Fibroblast of lung (primary cell): ENCODE data around the gene GEN1. TPM values are rescaled to one million over a fixed set of nuclear protein-coding genes. Genes with fewer than 3 reads are reported as not detected.

Experiments
- DNase-seq, 2 donors: peaks; one replicate each; pipeline versions ENCODE4 v3.0.0 to v3.0.0-alpha.2; 2010; ENCODE audit warnings: low read depth in 2 of 2
- H2AFZ ChIP-seq: 2 replicates; pipeline ENCODE4 v1.5.1; 2012; ENCODE audit warnings: low read length, control low read depth, inconsistent platforms
- H3K27ac ChIP-seq: 2 replicates; pipeline ENCODE4 v1.5.1; 2011; ENCODE audit warnings: low read length, control low read depth; ENCODE audit not compliant: insufficient read depth
- H3K27me3 ChIP-seq: 2 replicates; pipeline ENCODE4 v1.5.1; 2011; ENCODE audit warnings: mild to moderate bottlenecking, low read length; ENCODE audit not compliant: control insufficient read depth, insufficient read depth
- H3K36me3 ChIP-seq: 2 replicates; pipeline ENCODE4 v1.5.1; 2011; ENCODE audit warnings: low read length; ENCODE audit not compliant: control insufficient read depth, insufficient read depth
- H3K4me1 ChIP-seq: 2 replicates; pipeline ENCODE4 v1.5.1; 2011; ENCODE audit warnings: low read length; ENCODE audit not compliant: control insufficient read depth, insufficient read depth; ENCODE audit errors: extremely low read depth
- H3K4me2 ChIP-seq: 2 replicates; pipeline ENCODE4 v1.5.1; 2011; ENCODE audit warnings: low read length, control low read depth; ENCODE audit not compliant: insufficient read depth; ENCODE audit errors: extremely low read depth
- H3K4me3 ChIP-seq, 4 experiments: fragments of 200-600 bp in 1 of 4; sonication (generic) in 1 of 4; replicated peaks in 1 of 4; 2 replicates each; pipeline ENCODE4 v1.5.1; 2011 to 2016; ENCODE audit warnings: low read length in 4 of 4, low read depth in 3 of 4, mild to moderate bottlenecking in 3 of 4, control low read depth in 2 of 4, inconsistent platforms in 1 of 4, mixed read lengths in 1 of 4; ENCODE audit not compliant: insufficient read depth in 1 of 4; ENCODE audit errors: control extremely low read depth in 1 of 4
- H3K79me2 ChIP-seq: 2 replicates; pipeline ENCODE4 v1.5.1; 2012; ENCODE audit warnings: mild to moderate bottlenecking, low read length, inconsistent platforms; ENCODE audit not compliant: control insufficient read depth, insufficient read depth
- H3K9ac ChIP-seq: 2 replicates; pipeline ENCODE4 v1.5.1; 2011; ENCODE audit warnings: mild to moderate bottlenecking, low read length, control low read depth; ENCODE audit not compliant: insufficient read depth
- H3K9me3 ChIP-seq: 2 replicates; pipeline ENCODE4 v1.5.1; 2012; ENCODE audit warnings: low read depth, low read length; ENCODE audit not compliant: control insufficient read depth, insufficient read depth
- H4K20me1 ChIP-seq: 2 replicates; pipeline ENCODE4 v1.5.1; 2011; ENCODE audit warnings: low read length; ENCODE audit not compliant: control insufficient read depth, insufficient read depth; ENCODE audit errors: extremely low read depth
- CTCF ChIP-seq, 2 donors: IDR thresholded peaks in 1 of 2; conservative IDR thresholded peaks in 1 of 2; 1 replicate in 1 of 2; 2 replicates in 1 of 2; pipeline ENCODE4 v1.5.1; 2011 to 2012; ENCODE audit warnings: low read length in 2 of 2, control low read depth in 1 of 2, inconsistent platforms in 1 of 2, low read depth in 1 of 2, mild to moderate bottlenecking in 1 of 2
- EZH2 ChIP-seq: IDR thresholded peaks from 2 replicates; pipeline ENCODE4 v1.5.1; 2012; ENCODE audit warnings: low read length, control low read depth, mild to moderate bottlenecking; ENCODE audit errors: missing control alignments
- polyA plus RNA-seq, 2 donors: library from polyadenylated mRNA; depleted of rRNA in 1 of 2; stranded (reverse) in 1 of 2; unstranded in 1 of 2; fragments of >200 nt; gene quantifications; 2 replicates each; pipeline ENCODE4 v1.2.1, GENCODE V29; 2011 to 2012; ENCODE audit warnings: missing spikeins in 1 of 2
- total RNA-seq: library from RNA; depleted of rRNA; stranded (reverse); fragments of >200 nt; gene quantifications from 2 replicates; pipeline ENCODE4 v1.2.1, GENCODE V29; 2014

The GEN1 gene
- total and polyA plus RNA-seq, 2 donors (not counting 1 experiment from before 2014, with no cell fraction given) = 5.0 to 5.6 TPM

GRCh38 chr2:17795309-17795708, 41.4 kb downstream of the GEN1 start:
- no peak overlapping the region for H2AFZ ChIP-seq
- no peak overlapping the region for H3K9ac ChIP-seq
- no peak overlapping the region for H3K27ac ChIP-seq
- H3K4me1 ChIP-seq = peaks cover 4% of the 10 kb centered on the region
- no peak overlapping the region for H3K4me3 ChIP-seq
- no peaks in the 10 kb centered on the region for H3K9me3 ChIP-seq
- no peaks in the 10 kb centered on the region for H3K36me3 ChIP-seq
- H4K20me1 ChIP-seq = no peaks in the 10 kb centered on the region
- no peak for DNase-seq
- TF ChIP-seq EZH2 (no peak), CTCF (conservative IDR thresholded peaks at IDR 0.05 in 1 of 2, IDR thresholded peaks at IDR 0.05 in 1 of 2; ENCODE audit: low read depth in 1 of 2, low read length in 2 of 2) (no peak)
- no peak overlapping the region for H3K4me2 ChIP-seq
- H3K27me3 ChIP-seq = peaks cover 2% of the 10 kb centered on the region
- H3K79me2 ChIP-seq = no peaks in the 10 kb centered on the region

GRCh38 chr2:17798338-17798737, 44.4 kb downstream of the GEN1 start:
- DNase-seq = no peak
- Histone ChIP-seq H3K4me2 (no peak overlapping the region), H3K27ac (no peak overlapping the region), H4K20me1 (no peaks in the 10 kb centered on the region), H2AFZ (no peak overlapping the region), H3K9me3 (no peaks in the 10 kb centered on the region), H3K4me3 (no peak overlapping the region), H3K79me2 (no peaks in the 10 kb centered on the region), H3K36me3 (no peaks in the 10 kb centered on the region), H3K4me1 (no peaks in the 10 kb centered on the region), H3K9ac (no peak overlapping the region), H3K27me3 (peaks cover 2% of the 10 kb centered on the region)
- no peak for TF ChIP-seq EZH2
- TF ChIP-seq CTCF (conservative IDR thresholded peaks at IDR 0.05 in 1 of 2, IDR thresholded peaks at IDR 0.05 in 1 of 2; ENCODE audit: low read depth in 1 of 2, low read length in 2 of 2) = no peak

- H3K36me3 ChIP-seq = no peaks in the 10 kb centered on the region
- peaks cover 2% of the 10 kb centered on the region for H3K27me3 ChIP-seq
- no peak overlapping the region for H2AFZ ChIP-seq
- H4K20me1 ChIP-seq = no peaks in the 10 kb centered on the region
- no peaks in the 10 kb centered on the region for H3K9me3 ChIP-seq
- H3K79me2 ChIP-seq = no peaks in the 10 kb centered on the region
- DNase-seq = no peak
- no peaks in the 10 kb centered on the region for H3K4me1 ChIP-seq
- H3K9ac ChIP-seq = no peak overlapping the region
- H3K4me2 ChIP-seq = no peak overlapping the region
- H3K4me3 ChIP-seq = no peak overlapping the region
- TF ChIP-seq CTCF (conservative IDR thresholded peaks at IDR 0.05 in 1 of 2, IDR thresholded peaks at IDR 0.05 in 1 of 2; ENCODE audit: low read depth in 1 of 2, low read length in 2 of 2) = no peak
- no peak for TF ChIP-seq EZH2
- H3K27ac ChIP-seq = no peak overlapping the region
Observed at GRCh38 chr2:17799301-17800120, 45.6 kb downstream of the GEN1 start.
